Stimulated activated CD8-positive, alpha-beta memory T cell treated with anti-CD3 and anti-CD28 coated beads, Interleukin-15, amount 100 ng/mL, for 48 hours (primary cell): ENCODE data around the gene CLEC5A.
"Not testable (repeated sequence)": the region's sequence is repeated elsewhere in the genome, so short reads cannot be mapped to it uniquely, and the experiment has no call there.

Experiments
- DNase-seq, 2 donors: peaks; one replicate each; pipeline ENCODE4 v3.0.0-alpha.2; 2020; ENCODE audit warnings: low read depth in 2 of 2

The CLEC5A gene

DNA sequence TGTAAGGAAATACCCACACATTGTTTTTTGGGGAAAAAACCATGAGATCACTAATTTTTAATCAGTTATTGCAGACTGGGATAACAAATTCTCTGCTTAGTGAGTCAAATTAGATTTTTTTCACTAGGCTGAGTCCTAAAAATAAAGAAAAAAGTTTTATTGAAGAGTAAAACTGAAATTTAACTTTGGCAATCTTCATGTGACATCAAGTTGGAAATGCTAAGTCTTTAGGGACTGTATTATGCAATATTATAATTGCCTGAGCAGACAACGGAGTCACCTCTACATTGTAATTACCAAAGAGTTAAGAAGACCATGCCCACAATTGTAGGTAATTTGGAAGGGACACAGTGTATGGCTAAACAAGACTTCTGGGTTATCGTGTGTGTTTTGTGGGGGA, 2.2 kb upstream of the CLEC5A start:
- DNase-seq = no peak

DNA sequence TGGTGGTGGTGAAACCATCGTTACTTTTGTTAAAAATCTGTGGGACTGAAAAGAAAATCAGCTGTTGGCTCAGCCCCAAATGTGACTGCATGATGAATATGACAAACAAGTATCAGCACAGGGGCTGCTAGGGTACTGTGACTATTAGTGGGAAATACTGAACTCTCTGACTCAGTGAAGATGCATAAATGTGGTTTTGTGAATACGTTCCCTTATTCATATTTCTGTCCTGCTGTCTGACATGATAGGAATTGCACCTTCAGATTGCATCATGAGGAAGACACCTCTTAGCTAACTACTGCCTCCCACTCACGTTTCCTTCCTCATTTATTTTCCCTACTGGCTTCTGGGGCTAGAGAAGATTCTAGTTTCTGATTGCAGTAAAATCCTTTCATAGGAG, 1.4 kb downstream of the CLEC5A start:
- no peak for DNase-seq

DNA sequence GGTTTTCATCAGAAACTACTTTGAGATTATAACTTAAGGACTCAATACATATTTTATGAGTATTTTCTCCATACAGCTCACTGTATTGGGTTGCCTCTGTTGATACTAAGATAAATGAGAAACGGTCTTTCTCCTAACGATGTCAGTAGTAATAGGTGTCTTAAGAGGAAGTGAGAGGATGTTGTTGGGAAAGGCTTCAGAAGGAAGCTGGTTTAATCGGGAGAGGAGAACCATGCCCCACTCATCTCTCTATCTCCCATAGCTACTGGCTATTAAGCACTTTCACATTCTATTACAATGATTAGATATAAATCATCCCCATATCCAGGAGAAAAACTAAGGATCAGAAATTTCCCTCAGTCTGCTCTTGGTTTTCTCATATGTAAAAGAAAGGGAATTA, 2.0 kb downstream of the CLEC5A start:
- DNase-seq = no peak

DNA sequence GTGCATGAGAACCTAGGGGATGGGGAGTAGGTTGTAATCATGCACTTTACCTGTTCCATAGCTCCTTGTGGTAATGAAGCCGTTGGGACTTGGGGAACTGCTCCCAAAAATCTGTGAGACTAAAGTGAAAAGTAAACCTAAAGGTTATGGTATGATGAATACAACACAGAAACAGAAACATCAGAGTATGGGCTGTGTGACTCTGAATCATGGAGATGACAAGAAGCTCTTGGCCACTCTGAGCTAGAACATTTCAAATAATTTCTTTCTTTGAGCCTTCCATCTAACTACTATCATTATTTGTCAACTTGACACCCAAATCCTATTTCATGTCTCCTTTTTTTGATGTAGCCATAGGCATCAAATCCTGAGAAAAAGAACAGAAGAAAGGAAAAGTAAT, 2.9 kb downstream of the CLEC5A start:
- DNase-seq = no peak

DNA sequence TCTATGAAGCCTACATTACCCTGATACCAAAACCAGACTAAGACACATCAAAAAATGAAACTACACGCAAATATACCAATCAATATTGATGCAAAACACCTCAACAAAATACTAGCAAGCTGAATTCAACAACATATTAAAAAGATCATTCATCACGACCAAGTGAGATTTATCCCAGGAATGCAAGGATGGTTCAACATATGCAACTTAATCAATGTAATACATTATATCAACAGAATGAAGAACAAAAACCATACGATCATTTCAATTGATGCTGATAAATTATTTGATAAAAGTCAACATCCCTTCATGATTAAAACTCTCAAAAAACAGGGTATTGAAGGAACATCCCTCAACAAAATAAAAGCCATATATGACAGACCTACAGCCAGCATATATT, 5.7 kb downstream of the CLEC5A start:
- no peak for DNase-seq

DNA sequence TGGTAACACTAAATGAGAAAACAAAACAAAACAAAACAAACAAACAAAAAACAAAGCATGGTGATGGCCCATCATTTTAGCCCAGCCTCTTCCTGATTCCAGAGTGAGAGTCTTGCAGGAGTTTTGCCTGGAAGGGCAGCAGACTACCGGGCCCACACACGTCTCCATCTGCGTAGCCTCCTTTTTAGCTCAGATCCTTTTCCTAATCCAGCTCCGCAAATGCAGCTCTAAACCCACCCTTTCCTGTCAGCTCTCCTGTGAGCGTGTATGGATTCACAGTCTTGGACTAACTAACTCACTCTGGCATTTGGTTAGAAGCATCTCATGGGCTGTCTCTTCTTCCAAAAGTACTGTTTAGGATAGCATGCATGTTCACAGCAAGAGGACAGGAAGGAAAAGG, 16.6 kb downstream of the CLEC5A start:
- DNase-seq = no peak

DNA sequence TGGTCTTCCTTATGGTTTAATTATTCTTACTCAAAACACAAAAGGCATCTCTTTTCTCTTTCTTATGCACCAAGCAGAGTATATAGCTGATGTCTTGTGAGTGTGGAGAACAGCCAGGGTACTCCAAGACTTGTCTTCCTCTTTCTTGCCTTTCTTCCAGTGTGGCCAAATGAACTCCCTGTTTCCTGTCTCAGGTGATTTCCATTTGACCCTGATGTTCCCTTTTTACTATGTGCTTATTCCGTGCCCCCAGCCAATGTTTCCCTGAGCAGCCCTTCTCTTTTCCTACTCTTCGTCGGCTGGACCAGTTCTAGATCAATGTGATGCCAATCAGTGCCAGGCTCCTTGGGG, 18.0 kb downstream of the CLEC5A start:
- no peak for DNase-seq

DNA sequence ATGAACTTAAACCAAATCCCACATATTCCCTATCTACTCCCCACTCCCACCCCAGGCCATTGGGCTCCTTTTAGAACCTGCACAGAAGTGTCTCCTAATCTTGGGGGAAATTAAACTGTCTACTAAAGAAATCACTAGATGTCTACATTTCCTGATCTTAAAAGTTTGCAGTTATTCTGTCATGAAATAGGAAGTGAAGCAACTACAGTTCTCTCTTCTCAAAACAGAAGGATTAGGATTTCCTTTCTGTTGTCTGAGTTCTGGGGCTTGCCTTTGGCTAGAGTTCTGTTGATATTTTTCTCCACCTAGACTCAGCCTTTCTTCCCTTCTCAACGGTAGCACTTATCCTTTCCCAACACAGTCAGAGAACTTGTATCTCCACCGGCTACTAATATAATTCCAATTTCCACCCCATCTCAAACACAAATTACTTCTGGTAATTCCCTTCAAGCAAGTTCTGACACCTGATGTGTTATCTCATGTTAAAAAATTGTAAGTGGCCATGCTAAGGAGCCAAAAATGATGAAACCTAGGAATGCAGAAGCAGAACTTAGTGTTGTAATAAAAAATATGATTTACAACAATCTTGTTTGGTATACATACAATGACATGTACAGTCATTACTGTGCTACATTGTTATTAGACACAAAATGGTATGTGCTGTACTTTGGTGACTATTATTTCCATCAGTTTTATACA, 18.5 kb downstream of the CLEC5A start:
- no peak for DNase-seq

DNA sequence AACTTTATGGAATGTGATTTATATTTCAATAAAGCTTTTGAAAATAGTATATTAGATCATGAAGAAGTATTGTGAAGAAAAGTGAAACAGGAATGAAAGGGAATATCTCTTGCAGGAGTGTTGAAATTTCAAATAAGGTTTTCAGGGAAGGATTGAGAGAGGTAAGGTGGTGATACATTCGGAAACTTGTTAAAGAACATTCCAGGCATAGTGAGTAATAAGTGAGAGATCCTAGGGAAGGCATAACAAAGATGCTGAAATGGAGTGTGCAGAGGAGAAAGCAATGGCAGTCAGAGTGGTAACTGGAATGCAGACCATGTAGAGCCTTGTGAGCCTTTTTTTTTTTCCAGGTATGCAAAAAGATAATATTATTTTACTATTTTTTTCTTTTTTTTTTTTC, 26.5 kb downstream of the CLEC5A start:
- no peak for DNase-seq

DNA sequence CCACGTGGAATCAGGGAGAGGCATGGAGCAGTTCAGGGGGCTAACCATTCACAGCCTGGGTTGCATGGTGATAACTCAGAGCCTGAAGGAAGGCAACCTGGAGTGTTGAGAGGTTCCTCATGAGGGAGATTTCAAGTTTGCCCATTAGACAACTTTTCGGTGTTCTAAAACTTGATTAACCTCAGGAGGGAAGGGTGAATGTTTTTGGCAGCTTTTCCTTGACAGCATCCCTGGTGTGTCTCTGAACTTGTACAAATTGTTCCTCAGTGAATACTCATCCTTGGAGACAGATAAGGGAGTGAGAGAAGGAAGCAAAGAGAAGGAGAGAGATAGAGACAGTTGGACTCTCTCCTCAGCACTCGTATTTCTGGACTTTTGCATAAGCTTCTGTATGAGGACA, 30.7 kb downstream of the CLEC5A start, which contains the start of gene OR9A4:
TSS of gene OR9A4 (plus strand) at position 301 of the 400 bp plus-strand sequence. CDS start 2,477 bp downstream, outside the sequence.
- no peak for DNase-seq

DNA sequence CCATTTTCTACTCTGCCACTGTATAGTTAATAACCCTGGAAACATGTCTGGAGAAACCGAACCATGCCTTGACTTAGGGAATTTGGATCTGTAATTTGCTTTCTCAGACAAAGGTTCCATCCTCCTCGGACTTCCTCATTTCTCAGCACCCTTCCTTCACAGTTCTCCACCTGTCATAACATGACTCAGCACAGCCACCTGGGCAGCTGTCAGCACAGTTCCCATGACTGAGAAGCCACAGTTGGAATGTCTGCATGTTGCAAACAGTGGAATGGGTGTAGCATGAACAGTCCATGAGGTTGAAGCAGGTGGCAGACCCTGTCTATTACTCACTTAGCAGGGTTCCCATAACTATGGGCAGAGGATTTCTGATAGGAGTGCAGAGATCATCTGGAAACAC, 31.2 kb downstream of the CLEC5A start:
- DNase-seq = no peak

DNA sequence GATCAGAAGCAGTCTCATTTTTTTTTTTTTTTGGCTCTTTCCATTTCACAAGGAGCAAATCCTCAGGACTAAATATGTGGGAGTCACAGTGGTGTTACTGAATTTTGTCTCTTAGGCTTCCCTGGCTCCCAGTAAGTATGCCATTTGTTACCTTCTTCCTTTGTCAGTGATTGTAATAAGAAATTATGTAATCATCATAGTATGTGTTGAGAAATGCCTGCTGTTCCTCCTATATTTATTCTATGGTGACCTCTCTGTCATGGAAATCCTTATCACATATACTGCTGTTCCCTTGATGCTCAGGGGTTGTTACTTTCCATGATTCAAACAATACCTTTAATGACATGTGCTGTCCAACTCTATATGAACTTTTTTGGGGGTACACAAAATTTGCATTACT, 35.4 kb downstream of the CLEC5A start:
- no peak for DNase-seq

DNA sequence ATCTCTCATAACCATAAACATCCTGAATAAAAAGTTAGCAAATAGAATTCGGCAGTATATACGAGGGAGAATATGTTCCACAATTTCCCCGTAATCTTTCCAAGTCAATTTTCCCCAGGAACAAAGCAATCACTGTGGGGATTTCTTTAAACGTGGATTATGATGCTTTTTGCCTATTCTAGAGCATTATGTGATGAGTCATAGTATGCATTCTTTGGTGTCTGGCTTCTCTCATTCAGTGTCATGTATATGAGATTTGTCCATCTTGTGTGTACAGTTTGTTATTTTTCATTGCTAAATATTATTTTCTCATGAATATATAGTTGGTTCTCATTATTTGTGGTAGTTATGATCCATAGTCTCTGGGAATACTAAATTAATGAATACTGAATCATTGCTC, 40.5 kb downstream of the CLEC5A start:
- DNase-seq = no peak

DNA sequence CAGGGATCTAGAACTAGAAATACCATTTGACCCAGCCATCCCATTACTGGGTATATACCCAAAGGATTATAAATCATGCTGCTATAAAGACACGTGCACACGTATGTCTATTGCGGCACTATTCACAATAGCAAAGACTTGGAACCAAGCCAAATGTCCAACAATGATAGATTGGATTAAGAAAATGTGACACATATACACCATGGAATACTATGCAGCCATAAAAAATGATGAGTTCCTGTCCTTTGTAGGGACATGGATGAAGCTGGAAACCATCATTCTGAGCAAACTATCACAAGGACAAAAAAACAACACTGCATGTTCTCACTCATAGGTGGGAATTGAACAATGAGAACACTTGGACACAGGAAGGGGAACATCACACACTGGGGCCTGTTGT, 47.4 kb downstream of the CLEC5A start:
- not testable (repeated sequence) for DNase-seq

DNA sequence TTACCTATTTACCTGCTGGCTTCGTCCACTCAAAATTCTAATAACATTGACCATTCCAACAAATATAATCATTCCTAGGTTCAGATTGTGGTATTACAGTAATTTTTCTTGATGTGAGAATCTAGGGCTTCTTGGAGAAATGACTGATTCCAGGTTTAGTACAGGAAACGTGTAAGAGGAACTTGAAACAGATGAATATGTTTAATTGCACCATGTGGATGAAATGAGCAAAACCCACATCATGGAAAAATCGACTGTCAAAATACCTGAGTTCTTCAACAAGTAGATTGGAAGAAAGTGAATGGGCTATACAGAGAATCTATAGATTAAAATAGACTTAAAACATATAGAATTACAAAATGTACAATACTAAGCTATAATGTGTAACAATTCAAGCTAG, 55.4 kb downstream of the CLEC5A start:
- no peak for DNase-seq

DNA sequence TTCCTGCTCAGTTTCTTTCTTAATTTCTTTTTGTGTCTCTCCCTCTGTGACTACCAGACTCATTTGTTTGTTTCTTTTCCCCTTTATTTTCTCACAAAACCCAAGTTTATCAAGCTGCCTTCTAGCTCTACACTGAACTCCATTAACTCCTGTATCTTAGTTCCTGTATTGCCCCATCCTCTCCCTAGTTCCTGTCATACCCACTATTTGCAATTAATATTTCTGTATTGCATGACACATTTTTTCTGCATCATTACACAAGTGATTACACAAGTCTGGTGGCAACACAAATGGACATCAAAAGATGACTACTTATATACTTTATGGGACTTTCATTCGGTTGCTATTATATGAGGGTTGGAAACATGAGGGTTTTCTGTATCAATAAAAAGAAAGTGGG, 57.5 kb downstream of the CLEC5A start:
- no peak for DNase-seq

DNA sequence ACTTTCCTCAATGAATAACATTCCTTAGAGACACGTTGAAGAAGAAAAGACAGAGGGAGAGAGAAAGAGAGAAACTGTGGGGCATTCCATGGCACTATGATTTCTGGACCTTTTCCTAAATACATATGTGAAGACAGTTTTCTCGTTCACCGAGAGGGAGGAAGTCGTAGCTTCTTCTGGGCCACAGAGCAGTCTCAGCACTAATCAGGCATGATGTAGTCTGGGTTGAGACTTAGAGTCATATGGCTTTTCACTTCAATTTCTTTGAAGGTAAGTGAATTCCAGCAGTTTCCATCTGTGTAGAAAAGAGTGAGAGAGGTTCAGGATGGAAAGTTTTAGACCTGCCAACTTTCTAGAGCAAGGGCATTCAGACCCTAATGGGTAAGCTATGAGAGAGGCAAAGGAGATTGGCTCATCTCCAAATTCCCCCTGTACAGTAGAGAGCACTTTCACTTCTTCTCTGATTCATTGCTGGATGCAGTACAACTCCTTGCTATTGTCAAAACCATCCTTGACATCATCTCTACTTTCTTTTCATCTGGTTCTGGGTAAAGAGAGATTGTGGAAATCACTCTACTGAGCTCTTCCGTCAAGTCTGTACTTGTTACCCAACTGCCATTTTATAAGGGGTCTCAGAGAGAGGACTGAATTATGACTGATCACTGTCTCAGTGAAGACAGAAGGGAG, 62.1 kb downstream of the CLEC5A start:
- no peak for DNase-seq

DNA sequence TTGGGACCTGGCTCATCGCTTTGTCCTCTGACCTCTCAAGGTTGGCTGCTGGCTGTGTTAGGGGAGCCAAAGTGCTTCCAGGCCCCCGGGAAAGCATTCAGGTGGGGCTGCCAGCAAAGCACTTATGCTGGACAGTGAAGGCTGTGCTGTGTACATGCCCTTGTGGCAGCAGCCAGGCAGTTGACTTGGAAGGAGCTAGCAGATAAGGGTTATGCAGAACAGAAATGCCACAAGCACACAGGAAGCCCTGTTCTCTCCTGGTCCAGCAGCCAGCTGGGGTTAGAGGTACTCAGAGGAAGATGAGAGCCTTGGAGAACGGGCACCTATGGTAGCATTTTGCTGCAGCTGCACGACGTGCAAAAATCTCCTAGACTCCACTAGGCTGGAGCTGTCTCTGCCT, 65.8 kb downstream of the CLEC5A start:
- DNase-seq = no peak

DNA sequence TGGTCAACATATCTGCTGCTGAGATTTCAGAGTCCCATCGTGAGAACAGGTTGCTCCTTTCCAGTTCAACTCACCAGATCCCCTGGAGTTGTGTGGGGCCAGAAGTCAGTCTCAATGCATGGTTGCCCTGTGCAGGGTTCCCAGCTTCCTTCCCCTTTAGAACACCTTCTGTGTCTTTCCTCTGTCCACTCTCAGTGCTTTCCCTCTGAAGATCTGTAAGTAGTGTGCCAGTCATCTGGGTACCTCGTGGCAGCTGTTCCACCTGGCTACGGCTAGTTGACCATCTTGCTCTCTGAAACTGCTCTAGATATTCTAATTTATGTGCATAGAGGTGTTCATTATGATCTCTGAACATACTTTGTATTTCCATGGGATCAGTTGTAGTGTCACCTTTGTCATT, 69.4 kb downstream of the CLEC5A start:
- no peak for DNase-seq
